Activated naive CD4-positive, alpha-beta T cell treated with anti-CD3 and anti-CD28 coated beads, Interleukin-2, amount 50 U/mL, for 24 hours (primary cell): ENCODE measurements around the gene OSGIN1.

Experiments used
- H3K27ac Mint-ChIP-seq: one replicate; pipeline ENCODE4 v1.8.0; 2021; ENCODE audit warnings: mild to moderate bottlenecking, mixed read lengths
- H3K27me3 Mint-ChIP-seq: one replicate; pipeline ENCODE4 v1.8.0; 2021; ENCODE audit warnings: mixed read lengths
- H3K36me3 Mint-ChIP-seq: one replicate; pipeline ENCODE4 v1.8.0; 2021; ENCODE audit warnings: mixed read lengths
- H3K4me1 Mint-ChIP-seq: one replicate; pipeline ENCODE4 v1.8.0; 2021; ENCODE audit warnings: mixed read lengths
- H3K4me3 Mint-ChIP-seq: one replicate; pipeline ENCODE4 v1.8.0; 2021; ENCODE audit warnings: mild to moderate bottlenecking, mixed read lengths
- H3K9me3 Mint-ChIP-seq: one replicate; pipeline ENCODE4 v1.8.0; 2021; ENCODE audit warnings: mixed read lengths

OSGIN1 gene

DNA sequence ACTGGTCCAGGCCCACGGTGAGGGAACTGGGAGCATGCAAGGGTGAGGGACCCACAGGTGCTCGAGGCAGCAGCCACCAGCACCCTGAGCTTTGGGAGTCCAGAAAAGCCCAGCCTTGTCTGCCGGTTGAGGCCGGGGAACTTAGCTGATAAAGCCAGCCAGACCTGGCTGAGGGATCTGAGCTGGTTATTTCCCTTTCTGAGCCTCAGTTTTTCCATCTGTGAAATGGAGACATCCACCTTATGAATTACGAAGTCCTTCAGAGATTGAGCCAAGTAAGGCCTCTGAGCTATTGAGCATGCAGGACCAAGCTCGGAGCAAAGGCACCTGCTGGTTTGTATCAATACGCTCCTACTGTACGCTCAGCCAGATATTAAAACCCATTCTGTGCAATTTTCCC is 28.8 kb downstream of the OSGIN1 start:
- H3K4me3 Mint-ChIP-seq: no peak overlapping the region
- no peaks in the 10 kb centered on the region for H3K36me3 Mint-ChIP-seq
- no peaks in the 10 kb centered on the region for H3K4me1 Mint-ChIP-seq
- no peak overlapping the region for H3K27ac Mint-ChIP-seq
- H3K9me3 Mint-ChIP-seq: peaks cover 6% of the 10 kb centered on the region
- H3K27me3 Mint-ChIP-seq: no peaks in the 10 kb centered on the region

DNA sequence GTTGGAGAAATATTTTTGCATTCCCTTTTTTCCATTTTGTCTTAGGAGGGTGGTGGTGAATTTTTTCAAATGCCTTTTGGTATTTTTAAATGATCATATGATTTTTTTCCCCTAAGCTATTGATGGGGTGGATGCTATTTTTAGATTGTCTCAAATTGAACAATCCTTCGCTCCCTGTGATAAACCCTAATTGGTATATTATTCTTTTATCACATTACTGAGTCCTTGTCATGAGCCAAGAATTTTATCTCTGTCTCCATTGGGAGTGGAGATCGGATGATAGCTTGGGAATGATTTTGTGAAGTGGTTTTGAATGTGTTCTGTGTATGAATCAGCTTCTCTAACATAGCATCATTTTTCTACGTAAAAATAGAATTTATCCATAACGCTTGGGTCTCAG is 30.5 kb downstream of the OSGIN1 start:
- Mint-ChIP-seq H3K4me1 (no peaks in the 10 kb centered on the region), H3K27ac (no peak overlapping the region)

DNA sequence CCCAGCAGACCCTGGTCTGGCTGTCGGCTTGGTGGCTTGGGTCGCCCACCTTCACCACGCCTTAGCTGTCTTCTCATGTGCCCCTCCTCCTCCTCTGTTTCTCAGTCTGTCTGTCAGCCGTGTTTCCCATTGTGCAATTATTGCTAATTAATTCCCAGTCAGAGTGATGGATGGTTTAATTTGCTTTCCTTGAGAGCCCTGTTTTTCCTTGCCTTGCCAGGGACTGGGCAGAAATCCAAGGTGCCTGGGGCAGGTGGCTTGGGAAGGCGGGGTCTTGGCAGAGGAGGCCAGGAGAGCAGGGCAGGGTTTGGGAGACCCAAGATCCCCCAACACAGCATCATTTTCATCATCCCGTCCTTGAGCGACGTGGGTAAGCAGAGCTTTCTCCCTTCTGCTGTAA is 36.3 kb downstream of the OSGIN1 start:
- Mint-ChIP-seq H3K9me3 (no peaks in the 10 kb centered on the region), H3K4me1 (no peaks in the 10 kb centered on the region), H3K27me3 (peaks cover 8% of the 10 kb centered on the region), H3K27ac (no peak overlapping the region), H3K36me3 (no peaks in the 10 kb centered on the region), H3K4me3 (no peak overlapping the region)

More for the DNA sequence above, 30.5 kb downstream of the OSGIN1 start:
- Mint-ChIP-seq H3K36me3 (no peaks in the 10 kb centered on the region), H3K4me3 (no peak overlapping the region), H3K9me3 (peaks cover 6% of the 10 kb centered on the region), H3K27me3 (no peaks in the 10 kb centered on the region)

DNA sequence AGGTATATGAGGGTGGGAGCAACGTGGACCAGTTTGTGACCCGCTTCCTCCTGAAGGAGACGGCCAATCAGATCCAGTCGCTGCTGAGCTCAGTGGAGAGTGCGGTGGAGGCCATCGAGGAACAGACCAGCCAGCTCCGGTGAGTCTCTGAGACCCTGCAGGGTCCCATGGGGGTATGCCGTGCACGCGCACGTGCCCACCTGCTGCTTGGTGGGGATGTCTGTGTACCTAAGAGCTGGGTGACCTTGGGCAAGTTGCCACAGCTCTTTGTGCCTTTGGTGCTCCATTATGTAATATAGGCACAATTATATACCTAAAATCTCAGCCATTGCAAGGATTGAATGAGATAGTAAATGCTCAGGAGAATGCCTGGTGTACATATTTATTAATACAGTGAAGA is 37.5 kb downstream of the OSGIN1 start:
- no peaks in the 10 kb centered on the region for H3K9me3 Mint-ChIP-seq
- no peak overlapping the region for H3K27ac Mint-ChIP-seq
- no peaks in the 10 kb centered on the region for H3K4me1 Mint-ChIP-seq
- peaks cover 11% of the 10 kb centered on the region for H3K27me3 Mint-ChIP-seq
- H3K4me3 Mint-ChIP-seq: no peak overlapping the region
- no peaks in the 10 kb centered on the region for H3K36me3 Mint-ChIP-seq

DNA sequence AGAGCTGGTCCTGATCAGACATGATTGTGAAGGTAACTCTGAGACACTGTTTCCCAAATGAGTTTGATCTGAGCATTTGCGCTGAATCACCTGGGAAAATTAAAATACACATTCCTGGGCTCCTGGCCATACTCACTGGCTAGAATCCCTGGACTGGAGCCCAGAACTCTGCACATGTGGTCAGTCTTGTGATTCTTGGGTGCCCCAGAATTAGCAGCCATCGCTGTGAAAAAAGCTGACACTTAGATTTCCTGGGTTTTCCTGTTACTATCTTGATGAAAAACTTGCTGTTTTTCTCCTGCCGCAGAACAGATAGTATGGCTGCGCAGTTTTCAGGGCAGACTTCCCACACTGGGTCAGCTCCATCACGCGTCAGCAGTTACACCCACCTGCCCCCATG is 39.6 kb downstream of the OSGIN1 start:
- Mint-ChIP-seq H3K4me3 (no peak overlapping the region), H3K27ac (no peak overlapping the region), H3K27me3 (peaks cover 16% of the 10 kb centered on the region), H3K4me1 (peaks cover 3% of the 10 kb centered on the region), H3K36me3 (no peaks in the 10 kb centered on the region), H3K9me3 (no peaks in the 10 kb centered on the region)

DNA sequence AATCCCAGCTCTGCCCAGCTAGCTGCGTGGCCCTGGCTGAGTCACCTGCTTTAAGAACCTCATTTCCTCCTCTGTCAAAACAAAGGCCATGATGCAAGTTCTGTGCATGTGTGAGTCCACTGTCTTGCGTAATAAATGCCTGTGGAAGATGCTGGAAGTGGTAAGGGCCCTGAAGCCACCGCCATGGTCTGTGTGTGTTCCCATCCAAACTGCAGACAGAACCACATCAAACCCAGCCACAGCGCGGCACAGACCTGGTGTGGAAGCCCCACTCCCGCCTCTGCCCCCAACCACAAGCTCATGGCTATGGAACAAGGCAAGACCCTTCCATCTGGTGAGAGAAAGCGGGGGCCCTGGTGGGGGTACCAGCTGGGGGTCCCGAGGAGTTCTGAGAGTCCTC is 41.0 kb downstream of the OSGIN1 start:
- Mint-ChIP-seq H3K36me3 (no peaks in the 10 kb centered on the region), H3K4me1 (peaks cover 3% of the 10 kb centered on the region), H3K27ac (no peak overlapping the region), H3K9me3 (no peaks in the 10 kb centered on the region), H3K27me3 (peaks cover 16% of the 10 kb centered on the region), H3K4me3 (no peak overlapping the region)

DNA sequence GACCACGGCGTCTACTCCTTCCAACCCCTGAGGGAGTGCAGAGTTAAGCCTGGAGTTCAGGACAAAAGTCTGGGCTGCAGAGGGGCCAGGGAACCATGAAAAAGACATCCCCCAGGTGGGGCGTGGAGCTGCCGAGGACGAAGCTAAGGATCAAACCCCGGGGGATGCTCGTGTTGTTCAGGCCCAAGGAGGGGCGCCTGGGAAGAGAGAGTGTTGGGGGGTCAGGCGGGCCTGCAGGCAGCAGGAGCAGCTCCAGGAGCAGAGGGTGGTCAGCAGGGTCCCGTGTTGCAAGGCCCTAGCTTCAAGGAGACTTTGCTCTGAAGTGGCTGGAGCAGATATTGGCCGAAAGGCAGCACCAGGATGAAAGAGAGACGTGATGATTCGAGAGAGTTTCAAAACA is 41.7 kb downstream of the OSGIN1 start:
- H3K36me3 Mint-ChIP-seq: no peaks in the 10 kb centered on the region

DNA sequence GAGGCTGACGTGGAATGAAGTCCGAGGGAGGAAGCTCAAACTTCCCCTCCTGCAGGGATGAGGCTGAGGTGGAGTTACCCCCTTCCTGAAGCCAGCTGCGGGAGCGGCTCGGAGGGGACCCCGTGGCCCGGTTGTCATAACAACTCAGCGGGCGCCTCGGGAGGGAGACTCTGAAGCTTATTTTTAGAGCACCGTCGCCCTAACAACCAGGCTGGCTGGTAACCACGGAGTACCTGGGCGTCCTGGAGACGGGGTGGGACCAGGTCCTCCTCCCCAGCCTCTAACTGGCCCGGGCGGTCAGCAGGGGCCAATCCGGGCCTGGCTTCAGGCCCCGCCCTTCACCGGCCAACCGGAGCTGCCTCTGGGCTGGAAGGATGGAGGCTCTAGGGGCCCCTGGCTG is 42.7 kb downstream of the OSGIN1 start:
- Mint-ChIP-seq H3K9me3 (no peaks in the 10 kb centered on the region), H3K36me3 (no peaks in the 10 kb centered on the region), H3K27me3 (peaks cover 12% of the 10 kb centered on the region), H3K4me3 (no peak overlapping the region), H3K27ac (no peak overlapping the region), H3K4me1 (peaks cover 3% of the 10 kb centered on the region)

More for the DNA sequence above, 41.7 kb downstream of the OSGIN1 start:
- peaks cover 16% of the 10 kb centered on the region for H3K27me3 Mint-ChIP-seq
- peaks cover 3% of the 10 kb centered on the region for H3K4me1 Mint-ChIP-seq
- no peak overlapping the region for H3K27ac Mint-ChIP-seq
- H3K4me3 Mint-ChIP-seq: no peak overlapping the region
- no peaks in the 10 kb centered on the region for H3K9me3 Mint-ChIP-seq

DNA sequence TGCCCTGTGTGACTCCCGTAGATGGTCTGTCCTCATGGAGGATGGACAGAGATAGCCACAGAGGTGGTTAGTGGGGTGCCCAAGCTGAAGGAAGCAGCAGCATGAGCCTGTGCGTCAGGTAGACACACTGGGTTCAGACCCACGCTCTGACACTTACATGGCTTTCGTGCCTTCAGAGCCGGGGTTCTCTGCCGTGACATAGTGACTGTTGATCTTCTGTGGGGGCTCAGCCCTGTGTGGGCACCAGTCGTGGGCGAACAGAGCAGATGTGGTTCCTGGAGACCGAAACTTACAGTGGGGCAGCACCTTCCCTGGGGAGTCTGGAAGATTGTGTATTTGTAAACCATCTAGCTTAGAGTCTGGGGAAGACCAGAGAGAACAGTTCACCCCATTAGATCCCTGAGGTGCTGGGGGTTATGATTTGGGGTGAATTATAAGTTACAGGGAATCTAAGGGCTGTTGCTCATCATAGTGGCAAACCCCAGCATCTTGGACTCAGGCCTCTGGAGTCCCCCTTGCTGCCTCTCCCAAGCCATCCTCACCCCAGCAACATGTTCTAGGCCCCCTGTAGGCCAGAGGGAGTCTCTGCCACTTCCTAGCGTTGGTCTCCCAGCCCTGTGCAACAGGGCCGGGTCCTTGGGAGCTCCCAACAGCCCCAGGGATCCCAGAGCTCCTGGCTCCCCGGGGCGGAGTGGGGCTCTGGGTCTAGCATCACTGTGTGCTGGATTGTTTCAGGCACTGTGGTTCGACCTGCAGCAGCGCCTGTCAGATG is 43.6 kb downstream of the OSGIN1 start:
- peaks cover 12% of the 10 kb centered on the region for H3K27me3 Mint-ChIP-seq
- peaks cover 3% of the 10 kb centered on the region for H3K4me1 Mint-ChIP-seq

DNA sequence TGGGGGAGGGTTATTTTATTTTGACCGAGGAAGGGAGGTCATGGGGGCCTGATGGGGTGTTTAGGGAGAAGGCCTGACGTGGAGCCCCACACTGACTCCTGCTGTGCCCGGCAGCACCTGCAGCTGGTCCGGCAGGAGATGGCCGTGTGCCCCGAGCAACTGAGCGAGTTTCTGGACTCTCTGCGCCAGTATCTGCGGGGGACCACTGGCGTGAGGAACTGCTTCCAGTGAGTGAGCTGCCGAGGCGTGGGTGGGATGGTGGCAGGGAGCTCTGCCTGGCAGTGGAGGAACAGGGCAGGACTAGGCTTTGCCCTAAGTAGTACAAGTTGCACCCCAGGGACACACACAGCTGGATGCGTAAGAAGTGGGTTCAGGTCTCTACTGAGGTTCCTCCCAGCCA is 45.1 kb downstream of the OSGIN1 start:
- H3K27me3 Mint-ChIP-seq: peaks cover 12% of the 10 kb centered on the region
- H3K9me3 Mint-ChIP-seq: no peaks in the 10 kb centered on the region
- peaks cover 3% of the 10 kb centered on the region for H3K4me1 Mint-ChIP-seq
- no peaks in the 10 kb centered on the region for H3K36me3 Mint-ChIP-seq
- H3K27ac Mint-ChIP-seq: no peak overlapping the region
- H3K4me3 Mint-ChIP-seq: no peak overlapping the region

More for the DNA sequence above, 43.6 kb downstream of the OSGIN1 start:
- no peaks in the 10 kb centered on the region for H3K9me3 Mint-ChIP-seq
- no peak overlapping the region for H3K4me3 Mint-ChIP-seq
- H3K36me3 Mint-ChIP-seq: no peaks in the 10 kb centered on the region
- H3K27ac Mint-ChIP-seq: no peak overlapping the region

DNA sequence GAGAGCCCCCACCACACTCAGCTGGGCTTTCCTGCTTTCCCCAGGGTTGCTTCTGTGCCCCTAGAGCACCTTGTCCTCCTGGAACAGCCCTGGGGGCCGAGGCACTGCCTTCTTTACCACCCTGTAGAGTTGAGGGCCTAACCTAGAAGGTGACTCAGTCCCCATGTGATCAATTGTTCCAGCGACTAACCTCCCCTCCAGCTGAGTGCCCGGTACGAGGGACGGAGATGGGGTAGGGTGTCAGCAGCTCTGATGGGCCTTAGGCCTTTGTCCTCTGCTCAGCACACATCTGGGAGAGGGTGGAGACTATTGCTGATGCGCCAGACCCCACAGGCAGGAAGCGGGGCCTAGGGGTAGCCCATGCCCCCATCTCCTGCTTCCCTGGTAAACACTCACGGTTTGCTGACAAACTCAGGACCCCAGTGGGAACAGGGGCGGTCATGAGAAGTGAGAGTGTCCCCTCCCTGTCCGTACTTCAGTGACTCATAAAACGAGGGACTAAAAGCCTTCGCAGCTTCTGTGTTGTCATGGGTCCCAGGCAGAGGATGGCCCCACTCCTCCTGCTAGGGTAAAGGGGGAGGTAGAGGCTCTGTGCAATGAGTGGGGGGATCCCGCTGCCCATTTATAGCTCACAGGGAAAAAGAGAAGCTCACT is 48.1 kb downstream of the OSGIN1 start:
- Mint-ChIP-seq H3K4me3 (no peak overlapping the region), H3K9me3 (no peaks in the 10 kb centered on the region), H3K27me3 (peaks cover 4% of the 10 kb centered on the region), H3K36me3 (no peaks in the 10 kb centered on the region), H3K4me1 (peaks cover 1% of the 10 kb centered on the region), H3K27ac (no peak overlapping the region)

DNA sequence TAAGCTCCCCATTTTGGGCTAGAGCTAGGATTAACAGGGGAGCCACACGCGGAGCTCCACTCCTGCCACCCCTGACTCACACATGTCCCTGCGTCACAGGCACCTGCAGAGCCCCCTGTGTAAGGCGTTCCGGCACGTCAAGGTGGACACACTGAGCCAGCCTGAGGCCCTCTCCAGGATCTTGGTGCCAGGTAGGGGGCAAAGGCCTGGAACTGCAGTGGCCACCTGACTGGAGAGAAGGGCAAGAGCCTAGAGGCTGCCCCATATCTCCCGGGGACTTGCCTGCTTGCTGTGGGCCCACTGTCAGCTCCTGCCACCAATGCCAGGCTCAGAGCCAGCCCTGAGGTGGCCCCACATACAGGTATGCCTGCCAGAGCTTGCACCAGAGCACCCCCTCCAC is 48.7 kb downstream of the OSGIN1 start:
- Mint-ChIP-seq H3K4me3 (no peak overlapping the region), H3K9me3 (no peaks in the 10 kb centered on the region), H3K27me3 (no peaks in the 10 kb centered on the region), H3K27ac (no peak overlapping the region), H3K4me1 (no peaks in the 10 kb centered on the region), H3K36me3 (no peaks in the 10 kb centered on the region)

DNA sequence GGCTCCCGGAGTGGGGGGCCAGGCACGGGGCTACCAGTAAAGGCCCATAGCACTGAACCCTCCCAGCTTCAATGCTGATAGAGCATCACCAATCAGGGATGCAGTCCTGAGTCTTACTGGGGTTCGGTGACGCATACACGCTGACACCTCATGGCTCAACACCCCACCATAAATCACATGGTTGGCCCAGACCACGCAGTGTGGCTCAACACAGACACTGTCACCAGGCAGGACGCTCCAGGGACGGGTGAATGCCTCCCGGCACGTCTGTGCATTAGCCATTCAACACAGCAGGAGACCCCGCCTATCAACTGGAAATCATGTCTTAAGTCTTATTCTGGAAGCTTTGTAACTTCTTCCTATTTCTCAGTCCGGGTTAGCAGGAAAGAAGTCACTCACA is 50.0 kb downstream of the OSGIN1 start:
- H3K27me3 Mint-ChIP-seq: no peaks in the 10 kb centered on the region
- H3K4me1 Mint-ChIP-seq: no peaks in the 10 kb centered on the region
- H3K36me3 Mint-ChIP-seq: no peaks in the 10 kb centered on the region
- no peak overlapping the region for H3K4me3 Mint-ChIP-seq
- H3K9me3 Mint-ChIP-seq: no peaks in the 10 kb centered on the region
- no peak overlapping the region for H3K27ac Mint-ChIP-seq

DNA sequence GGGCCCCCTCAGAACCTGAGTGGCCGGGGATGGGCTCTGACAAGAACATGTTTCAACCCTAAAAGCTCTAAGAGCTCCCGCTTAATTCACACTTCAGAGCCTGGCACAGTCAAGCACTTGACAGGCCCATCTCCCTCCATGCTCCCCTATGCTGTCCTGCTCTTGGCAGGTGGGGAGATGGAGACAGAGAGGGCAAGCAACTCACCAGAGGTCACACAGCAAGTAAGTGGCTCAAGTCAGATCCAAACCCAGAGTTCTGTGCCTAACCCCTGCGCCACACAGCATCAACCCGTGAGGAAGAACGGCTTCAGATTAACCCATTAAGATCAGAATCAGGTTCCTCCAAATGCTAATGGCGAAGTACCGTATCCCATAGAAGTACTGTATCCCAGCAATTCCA is 51.4 kb downstream of the OSGIN1 start:
- H3K9me3 Mint-ChIP-seq: no peaks in the 10 kb centered on the region
- no peak overlapping the region for H3K4me3 Mint-ChIP-seq

DNA sequence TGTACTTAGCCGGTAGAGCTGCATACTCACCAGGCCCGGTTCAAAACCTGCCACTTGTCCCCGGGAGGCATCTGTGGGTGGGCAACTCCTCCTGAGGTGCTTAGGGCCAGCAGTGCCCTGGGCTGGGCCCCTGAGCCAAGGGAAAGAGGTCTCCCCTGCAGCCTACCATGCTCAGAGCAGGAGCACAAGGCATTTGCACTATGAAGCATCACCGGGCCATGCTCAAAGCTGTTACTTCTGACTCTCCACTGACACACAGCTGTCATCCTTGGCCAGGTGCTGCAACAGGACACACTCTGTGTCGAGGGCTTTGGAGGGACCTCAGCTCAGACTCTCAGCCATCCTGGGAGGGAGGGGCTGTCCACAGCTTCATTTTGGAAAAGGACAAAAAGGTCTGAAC is 52.4 kb downstream of the OSGIN1 start:
- no peaks in the 10 kb centered on the region for H3K9me3 Mint-ChIP-seq
- no peak overlapping the region for H3K4me3 Mint-ChIP-seq
- no peaks in the 10 kb centered on the region for H3K4me1 Mint-ChIP-seq
- no peaks in the 10 kb centered on the region for H3K36me3 Mint-ChIP-seq
- H3K27ac Mint-ChIP-seq: no peak overlapping the region
- no peaks in the 10 kb centered on the region for H3K27me3 Mint-ChIP-seq

More for the DNA sequence above, 51.4 kb downstream of the OSGIN1 start:
- Mint-ChIP-seq H3K27me3 (no peaks in the 10 kb centered on the region), H3K27ac (no peak overlapping the region), H3K36me3 (no peaks in the 10 kb centered on the region), H3K4me1 (no peaks in the 10 kb centered on the region)

DNA sequence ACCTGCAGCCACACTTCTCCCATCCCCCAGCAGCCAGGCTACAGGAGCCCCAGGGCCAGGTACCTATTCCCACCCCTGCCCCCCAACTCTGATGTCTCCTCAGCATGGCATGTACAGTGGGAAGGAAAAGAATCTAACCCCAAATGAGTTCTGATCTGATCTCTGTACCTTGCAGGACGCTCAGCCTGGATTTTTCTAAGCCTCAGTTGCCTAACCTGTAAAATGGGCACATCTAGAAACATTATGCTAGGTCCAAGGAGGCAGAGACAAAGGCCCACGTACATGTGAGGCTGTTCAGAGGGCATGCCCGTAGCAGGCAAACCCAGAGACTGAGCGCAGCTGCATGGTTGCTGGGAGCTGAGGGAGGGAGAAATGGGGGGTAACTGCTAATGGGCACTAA is 54.5 kb downstream of the OSGIN1 start:
- Mint-ChIP-seq H3K36me3 (no peaks in the 10 kb centered on the region), H3K4me1 (no peaks in the 10 kb centered on the region), H3K4me3 (no peak overlapping the region), H3K9me3 (no peaks in the 10 kb centered on the region), H3K27me3 (no peaks in the 10 kb centered on the region), H3K27ac (no peak overlapping the region)
